Femur (tissue), 1 donor: ENCODE measurements around the gene C6orf62.
A peak's percentile ranks its signal among the peaks of the same experiment; 100 is the strongest.
"Not testable (repeated sequence)": the region's sequence is repeated elsewhere in the genome, so short reads cannot be mapped to it uniquely, and the experiment has no call there.

Experiments used
- DNase-seq: peaks from one replicate; pipeline ENCODE4 v3.0.0-alpha.2; 2017

The C6orf62 gene

DNA sequence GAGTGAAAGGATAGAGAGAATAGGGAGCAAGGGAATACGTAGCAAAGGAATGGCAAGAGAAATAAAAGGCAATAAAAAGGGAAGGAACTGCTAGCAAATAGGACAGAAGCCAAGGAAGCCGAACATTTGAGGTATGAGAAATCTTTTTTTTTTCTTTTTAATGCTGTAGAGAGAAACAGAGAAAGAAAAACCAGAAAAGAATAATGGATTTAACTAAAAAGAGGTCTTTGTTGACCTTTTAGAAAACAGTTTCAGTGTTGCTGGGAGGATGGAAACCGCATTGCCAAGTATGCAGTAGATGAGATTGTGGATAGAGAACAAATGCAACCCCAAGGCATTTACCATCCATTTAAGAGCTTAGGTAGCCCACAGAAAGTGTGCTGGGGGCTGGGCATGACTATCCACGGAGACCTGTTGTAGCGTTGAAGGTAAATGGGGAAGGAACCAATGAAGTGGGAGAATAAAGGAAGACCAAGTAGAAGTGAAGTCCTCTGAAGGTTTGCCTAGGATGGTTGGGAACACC is 23.3 kb upstream of the C6orf62 start:
- DNase-seq: no peak

- DNase-seq: no peak
These were observed 21.9 kb upstream of the C6orf62 start for GRCh38 chr6:24740861-24741260.

DNA sequence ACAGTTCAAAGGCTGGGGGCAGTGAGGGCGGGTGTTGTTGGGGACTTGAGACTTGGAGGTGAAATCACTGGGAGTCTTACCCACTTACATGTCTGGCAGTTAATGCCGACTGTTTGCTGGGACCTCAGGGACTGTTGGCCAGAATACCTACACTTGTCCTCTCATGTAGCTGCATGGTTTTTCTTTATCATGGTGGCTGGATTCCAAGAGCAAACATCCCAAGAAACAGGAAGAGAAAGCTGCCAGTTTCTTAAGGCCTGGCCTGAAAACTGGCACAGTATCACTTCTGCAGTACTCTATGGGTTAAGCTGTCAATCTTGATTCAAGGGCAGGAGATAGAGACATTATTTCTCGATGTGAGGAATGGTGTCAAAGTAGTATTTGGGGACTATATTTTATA is 19.8 kb upstream of the C6orf62 start:
- DNase-seq: no peak

DNA sequence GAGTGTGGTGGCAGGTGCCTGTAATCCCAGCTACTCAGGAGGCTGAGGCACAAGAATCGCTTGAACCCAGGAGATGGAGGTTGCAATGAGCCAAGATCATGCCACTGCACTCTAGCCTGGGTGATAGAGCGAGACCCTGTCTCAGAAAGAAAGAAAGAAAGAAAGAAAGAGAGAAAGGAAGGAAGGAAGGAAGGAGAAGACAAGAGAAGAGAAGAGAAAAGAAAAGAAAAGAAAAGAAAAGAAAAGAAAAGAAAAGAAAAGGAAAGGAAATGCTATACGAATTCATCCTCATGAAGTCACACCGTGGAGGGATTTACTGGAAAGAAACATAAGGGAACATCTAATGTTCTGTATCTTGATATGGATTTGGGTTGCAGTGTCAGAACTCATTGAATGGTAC is 15.8 kb upstream of the C6orf62 start:
- not testable (repeated sequence) for DNase-seq

DNA sequence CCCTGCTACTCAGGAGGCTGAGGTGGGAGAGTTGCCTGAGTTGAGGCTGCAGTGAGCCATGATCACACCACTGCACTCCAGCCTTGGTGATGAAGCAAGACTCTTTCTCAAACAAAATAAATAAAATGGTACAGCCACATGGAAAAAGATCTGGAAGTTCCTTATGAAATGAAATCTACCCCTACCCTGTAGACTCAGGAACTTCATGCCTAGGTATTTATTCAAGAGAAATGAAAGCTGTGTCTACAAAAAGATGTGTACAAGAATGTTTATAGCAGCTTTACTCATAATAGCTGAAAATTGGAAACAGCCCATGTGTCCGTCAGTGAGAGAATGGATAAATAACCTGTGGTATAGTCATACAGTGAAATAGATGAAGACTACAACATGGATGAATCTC is 15.2 kb upstream of the C6orf62 start:
- no peak for DNase-seq

GRCh38 chr6:24731456-24732134 is 12.6 kb upstream of the C6orf62 start:
- not testable (repeated sequence) for DNase-seq

GRCh38 chr6:24730653-24731052 is 11.7 kb upstream of the C6orf62 start:
- DNase-seq: not testable (repeated sequence)

DNA sequence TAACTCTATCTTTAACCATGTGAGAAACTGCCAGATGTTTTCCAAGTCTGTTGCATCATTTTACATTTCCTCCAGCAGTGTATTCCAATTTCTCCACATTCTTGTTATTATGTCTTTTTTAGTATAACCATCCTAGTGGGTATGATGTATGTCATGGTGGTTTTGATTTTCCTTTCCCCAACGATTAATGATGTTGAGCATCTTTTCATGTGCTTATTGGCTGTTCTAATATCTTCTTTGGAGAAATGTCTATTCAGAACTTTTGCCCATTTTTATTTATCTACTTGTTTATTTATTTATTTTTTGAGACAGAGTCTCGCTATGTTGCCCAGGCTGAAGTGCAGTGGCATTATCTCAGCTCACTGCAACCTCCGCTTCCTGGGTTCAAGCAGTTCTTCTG is 4.3 kb upstream of the C6orf62 start:
- DNase-seq: no peak

DNA sequence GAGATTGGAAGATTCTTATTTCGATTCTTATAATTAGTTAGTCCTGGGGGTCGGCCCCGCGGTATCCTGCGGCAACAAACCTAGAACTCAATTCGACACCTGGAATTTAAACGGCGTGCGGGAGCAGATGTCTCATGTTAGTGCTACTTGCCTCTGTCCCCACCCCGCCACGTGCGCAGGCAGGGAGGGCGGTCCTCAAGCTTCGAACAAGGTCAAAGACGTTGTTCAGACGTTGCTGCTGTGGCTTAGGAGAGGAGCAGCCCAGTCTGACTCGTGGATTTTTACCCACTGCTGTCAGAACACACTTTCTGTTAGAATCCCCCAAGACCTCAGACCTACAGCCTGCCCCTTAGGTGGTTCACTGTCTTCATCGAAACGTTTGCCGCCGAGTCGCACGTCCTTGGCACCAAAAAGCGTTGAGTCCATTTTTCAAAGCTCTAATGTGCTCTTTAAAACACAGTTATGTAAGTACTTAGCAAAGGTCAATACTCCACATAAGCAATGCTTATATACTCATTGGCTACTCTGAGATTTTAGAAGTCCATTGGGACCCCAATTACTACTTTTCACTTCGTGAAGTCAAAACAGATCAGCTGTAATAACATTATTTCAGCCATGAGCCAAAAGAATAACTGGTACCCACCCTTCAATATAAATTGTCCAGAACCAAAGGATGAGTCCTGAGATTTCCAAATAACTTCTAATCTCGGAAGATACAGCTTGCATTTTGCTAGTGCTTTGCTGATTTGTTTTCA is 2.7 kb upstream of the C6orf62 start:
- DNase-seq: no peak

- DNase-seq: peak; percentile 100
These were observed 1.9 kb upstream of the C6orf62 start for GRCh38 chr6:24720604-24721460.

DNA sequence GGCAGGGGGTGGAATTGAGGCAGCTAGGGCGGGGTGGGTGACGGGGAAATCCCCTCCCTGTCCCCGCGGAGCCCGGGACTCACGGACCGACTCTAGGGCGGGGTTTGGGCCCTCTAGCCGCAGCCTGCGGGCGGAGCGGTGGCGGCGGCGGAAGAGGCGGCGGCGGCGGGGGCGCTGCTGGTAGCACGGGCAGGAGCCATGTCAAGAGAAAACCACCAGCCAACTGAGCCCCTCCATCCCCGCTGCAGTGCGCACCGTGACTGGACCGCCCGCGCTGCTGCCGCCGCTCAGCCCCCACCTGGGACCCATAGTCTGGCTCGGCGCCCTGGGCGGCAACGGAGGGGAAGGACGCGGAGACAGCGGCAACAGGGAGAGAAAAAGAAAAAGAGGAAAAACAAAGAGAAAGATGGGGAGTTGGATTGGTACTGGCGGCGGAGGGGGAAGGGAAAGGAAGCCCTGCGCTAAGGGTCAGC is 1.2 kb upstream of the C6orf62 start:
- DNase-seq: peak; percentile 76

DNA sequence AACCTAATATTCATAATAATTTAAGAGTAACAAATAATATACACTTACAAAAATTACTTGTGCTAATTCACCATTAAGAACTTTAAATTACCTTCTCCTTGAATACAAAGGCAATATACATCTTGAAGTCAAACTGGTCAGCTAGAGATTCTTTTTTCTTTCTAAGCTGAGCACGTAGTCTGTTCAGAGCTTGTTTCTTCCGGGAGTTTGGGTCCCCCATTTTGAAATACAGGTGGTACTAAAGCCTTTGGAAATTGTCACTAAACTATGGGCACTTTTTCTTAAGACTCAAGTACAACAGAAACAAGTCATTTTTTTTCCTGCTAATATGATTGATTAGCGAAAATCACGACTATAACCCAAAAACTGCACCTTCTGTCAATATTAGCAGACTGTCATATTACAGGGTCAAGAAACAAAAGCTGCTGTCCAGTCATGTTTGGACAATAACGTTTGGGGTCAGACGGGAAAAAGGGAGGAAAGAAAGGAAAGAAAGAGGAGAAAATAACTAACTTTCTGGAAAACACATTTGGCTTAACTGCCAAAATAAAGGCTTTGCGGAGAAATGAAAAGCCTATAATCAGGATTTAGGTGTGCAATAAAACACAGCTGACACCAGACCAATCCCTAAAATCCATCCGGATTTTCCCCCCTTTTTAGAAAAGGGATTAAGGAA is 367 bp downstream of the C6orf62 start:
- DNase-seq: no peak

GRCh38 chr6:24716602-24717148 is 2.3 kb downstream of the C6orf62 start:
- not testable (repeated sequence) for DNase-seq

- no peak for DNase-seq
These were observed 8.2 kb downstream of the C6orf62 start for GRCh38 chr6:24710519-24711303.

DNA sequence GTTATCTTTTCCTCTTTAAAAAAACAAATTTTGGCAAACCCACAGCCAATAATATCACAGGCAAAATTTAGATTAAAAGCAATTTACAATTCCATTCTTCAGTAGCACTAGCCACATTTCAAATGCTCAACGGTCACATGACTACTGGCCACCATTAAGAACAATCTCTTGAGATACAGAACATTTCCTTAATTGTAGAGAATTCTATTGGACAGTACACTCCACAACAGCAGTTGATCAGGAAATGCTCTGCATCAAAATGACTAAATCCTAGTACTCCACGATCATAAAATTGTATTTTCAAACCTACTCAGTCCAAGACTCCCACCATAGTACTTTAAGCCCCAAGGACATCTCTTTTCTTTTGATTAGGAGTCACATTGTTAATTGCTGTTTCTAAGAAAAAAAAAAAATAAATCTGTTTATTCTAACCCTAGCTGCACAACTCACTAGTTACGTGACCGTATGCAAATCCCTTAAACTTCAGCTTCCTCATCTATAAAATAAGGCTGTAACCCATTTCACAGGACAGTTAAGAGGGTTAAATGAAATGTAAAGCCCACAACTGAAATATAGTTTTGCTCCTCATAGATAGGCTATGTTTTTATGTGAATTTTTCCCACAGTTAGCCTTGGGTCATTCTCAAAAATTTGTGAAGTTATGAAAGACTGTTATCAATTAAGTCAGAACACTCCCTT is 9.8 kb downstream of the C6orf62 start:
- DNase-seq: no peak

DNA sequence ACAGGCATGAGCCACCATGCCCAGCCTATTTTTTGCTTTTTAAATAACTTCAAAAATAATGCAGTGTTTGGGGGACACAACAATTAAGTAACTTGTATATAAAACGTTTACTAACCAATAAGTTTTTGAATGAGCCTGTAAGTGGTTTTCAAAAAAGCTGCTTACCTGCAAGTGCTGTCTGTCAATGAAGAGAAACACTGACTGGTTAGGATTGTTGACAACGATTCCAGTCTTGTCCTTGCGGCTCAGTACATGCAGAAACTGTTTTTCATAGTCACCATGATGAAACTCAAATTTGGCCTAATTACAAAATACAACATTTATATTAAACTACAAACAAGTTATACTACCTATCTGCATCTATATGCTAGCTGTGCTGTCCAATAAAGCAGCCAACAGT is 10.3 kb downstream of the C6orf62 start:
- no peak for DNase-seq

GRCh38 chr6:24704468-24704867 is 14.5 kb downstream of the C6orf62 start:
- no peak for DNase-seq

GRCh38 chr6:24702720-24703282 is 16.2 kb downstream of the C6orf62 start:
- no peak for DNase-seq

DNA sequence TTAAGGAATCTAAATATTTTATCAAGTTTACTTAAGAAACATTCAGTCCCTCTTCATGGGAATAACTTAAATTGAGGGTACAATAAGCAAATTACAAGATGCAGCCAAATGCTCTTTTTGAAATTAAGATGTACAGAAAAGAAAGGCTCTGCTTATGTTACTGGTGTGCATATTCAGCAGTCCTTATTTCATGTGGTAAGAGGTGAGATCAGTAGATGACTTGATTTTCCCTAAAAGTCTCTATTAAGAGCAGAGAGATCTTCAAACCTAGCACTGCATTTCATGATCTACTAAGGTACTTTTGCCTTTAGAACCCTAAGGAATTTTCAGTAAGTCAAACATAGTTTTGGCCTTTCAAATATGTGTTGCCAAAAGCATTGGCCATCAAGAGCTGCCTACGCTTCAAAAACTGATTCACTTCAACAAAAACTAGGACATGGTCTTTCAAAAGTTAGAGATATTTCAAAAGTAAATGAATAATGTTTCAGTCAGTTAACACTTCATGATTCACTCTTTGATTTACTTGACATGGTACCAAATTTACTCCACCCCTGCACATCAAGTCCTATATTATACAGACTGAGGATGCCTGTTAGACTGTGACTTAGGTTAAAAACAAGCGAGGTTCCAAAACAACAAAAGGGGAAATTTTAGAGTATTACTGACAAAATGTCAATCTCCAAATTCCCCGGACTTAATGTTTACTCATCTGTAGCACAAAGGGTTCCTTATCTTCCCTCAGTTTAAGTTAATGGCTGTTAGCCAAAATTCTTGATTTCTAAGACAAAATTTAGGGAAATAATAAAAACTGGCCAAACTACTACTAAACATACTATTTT is 19.2 kb downstream of the C6orf62 start:
- no peak for DNase-seq
